A549 (cell line): ENCODE results near the gene TRUB2. TPM values are rescaled to one million over a fixed set of nuclear protein-coding genes. Genes with fewer than 3 reads are reported as not detected.
"Not testable (repeated sequence)": the region's sequence is repeated elsewhere in the genome, so short reads cannot be mapped to it uniquely, and the experiment has no call there.

Experiments used
- ATAC-seq, 2 experiments: fragments of 200-7000 bp in 1 of 2; fragments of >200 bp in 1 of 2; cut with Nextera tagmentation in 1 of 2; cut with Tn5 transposase in 1 of 2; 3 replicates each; pipeline versions ENCODE4 v1.8.0 to v1.9.1; 2018 to 2020; ENCODE audit warnings: mild to moderate bottlenecking in 1 of 2, moderate library complexity in 1 of 2
- CTCF ChIA-PET: fragments of 300-600 bp; sonication (Branson Sonifier 250); formaldehyde crosslinking; extraction: SDS; loops from one replicate; lab custom pipeline; 2021; ENCODE audit warnings: antibody characterized with exemption, inconsistent platforms; lab: Yijun Ruan, JAX
- POLR2A ChIA-PET: fragments of 350-600 bp; formaldehyde crosslinking; extraction: SDS; loops from one replicate; lab custom pipeline; 2021; ENCODE audit warnings: antibody characterized with exemption, inconsistent platforms; lab: Yijun Ruan, JAX
- DNase-seq, 2 experiments: peaks; one replicate each; pipeline versions ENCODE4 v3.0.0 to v3.0.0-alpha.2; 2011 to 2016; ENCODE audit warnings: low read depth in 1 of 2, low spot score in 1 of 2
- FAIRE-seq: peaks from 2 replicates; lab custom pipeline; 2011; peaks lifted over from hg19 to GRCh38; lab: Jason Lieb, UNC
- H3K27ac ChIP-seq, 2 experiments: fragments of >200 bp; sonication (Bioruptor Twin); formaldehyde crosslinking; 3 replicates each; pipeline ENCODE4 v1.5.1; 2016 to 2017
- H3K4me1 ChIP-seq: fragments of >200 bp; sonication (Bioruptor Twin); formaldehyde crosslinking; 3 replicates; pipeline ENCODE4 v1.6.1; 2016
- H3K4me2 ChIP-seq: fragments of >200 bp; sonication (Bioruptor Twin); formaldehyde crosslinking; 3 replicates; pipeline ENCODE4 v1.6.1; 2016
- H3K4me3 ChIP-seq: fragments of >200 bp; sonication (Bioruptor Twin); formaldehyde crosslinking; 3 replicates; pipeline ENCODE4 v1.5.1; 2016
- H3K9me3 ChIP-seq: fragments of >200 bp; sonication (Bioruptor Twin); formaldehyde crosslinking; 3 replicates; pipeline ENCODE4 v1.6.1; 2016
- BHLHE40 ChIP-seq: IDR thresholded peaks from 2 replicates; pipeline ENCODE4 v1.6.1; 2012; ENCODE audit warnings: low read depth, low read length, inconsistent platforms
- CEBPB ChIP-seq, 2 experiments: fragments of >200 bp in 1 of 2; sonication (Bioruptor Twin) in 1 of 2; formaldehyde crosslinking in 1 of 2; IDR thresholded peaks; 2 replicates each; pipeline ENCODE4 v1.6.1; 2012 to 2016
- CTCF ChIP-seq: fragments of >200 bp; sonication (Bioruptor Twin); formaldehyde crosslinking; IDR thresholded peaks from 3 replicates; pipeline ENCODE4 v1.5.1; 2016
- EHF ChIP-seq: fragments of 250-450 bp; sonication (Bioruptor Pico); IDR thresholded peaks from 2 replicates; pipeline ENCODE4 v1.5.0; 2020; ENCODE audit warnings: mild to moderate bottlenecking
- ELK1 ChIP-seq: fragments of 150-350 bp; IDR thresholded peaks from 2 replicates; pipeline ENCODE4 v1.6.1; 2014; ENCODE audit warnings: low read depth, mild to moderate bottlenecking, low read length
- EP300 ChIP-seq, 2 experiments: fragments of >200 bp; sonication (Bioruptor Twin); formaldehyde crosslinking; IDR thresholded peaks; 2 replicates in 1 of 2; 3 replicates in 1 of 2; pipeline ENCODE4 v1.6.1; 2016 to 2017
- ESRRA ChIP-seq: fragments of 150-350 bp; IDR thresholded peaks from 2 replicates; pipeline ENCODE4 v1.6.1; 2014; ENCODE audit warnings: mild to moderate bottlenecking, low read length, borderline replicate concordance
- FOXS1 ChIP-seq: fragments of 250-450 bp; sonication (Bioruptor Pico); IDR thresholded peaks from 2 replicates; pipeline ENCODE4 v1.5.0; 2020; ENCODE audit warnings: mild to moderate bottlenecking, moderate library complexity
- GATA3 ChIP-seq: IDR thresholded peaks from 2 replicates; pipeline ENCODE4 v1.6.1; 2012; ENCODE audit warnings: borderline replicate concordance
- MAZ ChIP-seq: fragments of 150-350 bp; IDR thresholded peaks from 2 replicates; pipeline ENCODE4 v1.6.1; 2014; ENCODE audit warnings: antibody characterized with exemption, low read depth, low read length, borderline replicate concordance
- MYC ChIP-seq: IDR thresholded peaks from 2 replicates; pipeline ENCODE4 v1.6.1; 2012; ENCODE audit warnings: mild to moderate bottlenecking, inconsistent platforms, low read length, improper control_type of control experiment, borderline replicate concordance
- NR3C1 ChIP-seq: fragments of >200 bp; sonication (Bioruptor Twin); formaldehyde crosslinking; IDR thresholded peaks from 3 replicates; pipeline ENCODE4 v1.6.1; 2017
- PBX3 ChIP-seq: IDR thresholded peaks from 2 replicates; pipeline ENCODE4 v1.6.1; 2012
- RAD21 ChIP-seq, 2 experiments: fragments of >200 bp in 1 of 2; sonication (Bioruptor Twin) in 1 of 2; formaldehyde crosslinking in 1 of 2; IDR thresholded peaks in 1 of 2; conservative IDR thresholded peaks in 1 of 2; 2 replicates in 1 of 2; 3 replicates in 1 of 2; pipeline ENCODE4 v1.6.1; 2012 to 2018; ENCODE audit warnings: inconsistent platforms in 1 of 2
- RARB ChIP-seq: fragments of 250-450 bp; sonication (Bioruptor Pico); IDR thresholded peaks from 2 replicates; pipeline ENCODE4 v1.8.0; 2021; ENCODE audit warnings: mild to moderate bottlenecking, moderate library complexity
- SMC3 ChIP-seq: fragments of >200 bp; sonication (Bioruptor Twin); formaldehyde crosslinking; IDR thresholded peaks from 3 replicates; pipeline ENCODE4 v1.6.1; 2018; ENCODE audit warnings: inconsistent platforms
- USF2 ChIP-seq: fragments of 450-650 bp; IDR thresholded peaks from 2 replicates; pipeline ENCODE4 v1.6.1; 2014; ENCODE audit warnings: antibody characterized with exemption
- ZFP36 ChIP-seq: fragments of 450-650 bp; IDR thresholded peaks from 2 replicates; pipeline ENCODE4 v1.6.1; 2014; ENCODE audit warnings: borderline replicate concordance; ENCODE audit not compliant: partially characterized antibody
- WGBS: methylation state at CpG from one replicate; pipeline ENCODE4 v1.1.6; 2017; ENCODE audit errors: missing lambda C conversion rate; 5-methylcytosine and 5-hydroxymethylcytosine counted together
- polyA plus RNA-seq, 4 experiments: library from polyadenylated mRNA; depleted of rRNA in 3 of 4; stranded (reverse); fragments of >200 nt; fragmentation: RNase III in 1 of 4; extraction: RNeasy Plus Mini Kit Qiagen cat#74134 plus additional on column Dnase treatment in 1 of 4; gene quantifications; 2 replicates in 3 of 4; 3 replicates in 1 of 4; pipeline ENCODE4 v1.2.3, GENCODE V29; 2011 to 2017

Gene TRUB2
- polyA plus RNA-seq, 2 of the 4 experiments (the other 2 are of a cell fraction): 29.0 to 38.7 TPM

- WGBS: 82% methylated on average over 14 of the region's 15 CpGs
- ChIA-PET POLR2A (interaction anchor here (0.8 kb wide), 1 partner anchor 32 kb away, joined by 3 read pairs; no protein-coding TSS in a partner anchor), CTCF (interaction anchor here (0.6 to 1.8 kb wide), 8 partner anchors 13 to 63 kb away, joined by 3 to 6 read pairs (median 3); partner anchors contain the start of genes GOLGA2 and SWI5)
- ATAC-seq, FAIRE-seq, H3K4me1 ChIP-seq, H3K9me3 ChIP-seq, H3K4me3 ChIP-seq: not testable (repeated sequence)
- TF ChIP-seq CEBPB (IDR thresholded peaks at IDR 0.05): 0 out of 4 replicates have a peak, but pooled peaks of 1 of the 2 experiments have one; percentile 16
- Histone ChIP-seq H3K27ac (0 out of 6 replicates have a peak overlapping the region, but pooled peaks of 1 of the 2 experiments have one; percentile 89), H3K4me2 (peak overlapping the region; percentile 48)
- DNase-seq: peak in 1 of 2 experiments; percentile 38
Observed at GRCh38 chr9:128338852-128339614, 16.8 kb upstream of the TRUB2 start.

GRCh38 chr9:128337936-128338335 is 15.7 kb upstream of the TRUB2 start:
- TF ChIP-seq CTCF (no peak), ESRRA (no peak), EHF (CRISPR knock-in tag) (no peak), ZFP36 (no peak), MAZ (no peak), NR3C1 (no peak), USF2 (no peak), GATA3 (no peak), RAD21 (conservative IDR thresholded peaks at IDR 0.05 in 1 of 2, IDR thresholded peaks at IDR 0.05 in 1 of 2) (no peak), FOXS1 (no peak), RARB (CRISPR knock-in tag) (no peak), SMC3 (no peak)
- H3K9me3 ChIP-seq: no peaks in the 10 kb centered on the region
- 0 out of 3 replicates have a peak, but pooled peaks cover 4% of the 10 kb centered on the region for H3K4me1 ChIP-seq
- no peak for FAIRE-seq
- POLR2A ChIA-PET: no interaction called here
- H3K27ac ChIP-seq: no peak overlapping the region
- H3K4me3 ChIP-seq: no peak overlapping the region
- no peak for DNase-seq
- whole genome bisulfite sequencing: 95% methylated on average over 7 of the region's 7 CpGs
- ATAC-seq: no peak
- H3K4me2 ChIP-seq: no peak overlapping the region
- CTCF ChIA-PET: interaction anchor here (0.7 to 6.6 kb wide), 6 partner anchors 8 to 43 kb away, joined by 3 to 40 read pairs (median 4); no protein-coding TSS in a partner anchor

- 82% methylated on average over 2 of the region's 2 CpGs for WGBS
- ATAC-seq: no peak
- POLR2A ChIA-PET: interaction anchor here (1.0 kb wide), 1 partner anchor 36 kb away, joined by 3 read pairs; no protein-coding TSS in a partner anchor
- Histone ChIP-seq H3K4me3 (no peak overlapping the region), H3K27ac (no peak overlapping the region), H3K4me2 (no peak overlapping the region), H3K9me3 (no peaks in the 10 kb centered on the region), H3K4me1 (0 out of 3 replicates have a peak, but pooled peaks cover 4% of the 10 kb centered on the region)
- DNase-seq: no peak
- TF ChIP-seq BHLHE40 (no peak), MYC (no peak), EP300 (IDR thresholded peaks at IDR 0.05) (no peak), ELK1 (no peak), PBX3 (no peak)
- no peak for FAIRE-seq
- CTCF ChIA-PET: interaction anchor here (1.1 to 6.6 kb wide), 7 partner anchors 10 to 47 kb away, joined by 3 to 40 read pairs (median 3); no protein-coding TSS in a partner anchor
Observed at GRCh38 chr9:128335914-128336313, 13.7 kb upstream of the TRUB2 start.
